GM19240 (cell line): ENCODE data around the gene MAGI2.

ENCODE experiments used
- DNase-seq: peaks from one replicate; pipeline ENCODE4 v3.0.0; 2011; ENCODE audit warnings: low spot score; ENCODE audit not compliant: insufficient read length

The MAGI2 gene

DNA sequence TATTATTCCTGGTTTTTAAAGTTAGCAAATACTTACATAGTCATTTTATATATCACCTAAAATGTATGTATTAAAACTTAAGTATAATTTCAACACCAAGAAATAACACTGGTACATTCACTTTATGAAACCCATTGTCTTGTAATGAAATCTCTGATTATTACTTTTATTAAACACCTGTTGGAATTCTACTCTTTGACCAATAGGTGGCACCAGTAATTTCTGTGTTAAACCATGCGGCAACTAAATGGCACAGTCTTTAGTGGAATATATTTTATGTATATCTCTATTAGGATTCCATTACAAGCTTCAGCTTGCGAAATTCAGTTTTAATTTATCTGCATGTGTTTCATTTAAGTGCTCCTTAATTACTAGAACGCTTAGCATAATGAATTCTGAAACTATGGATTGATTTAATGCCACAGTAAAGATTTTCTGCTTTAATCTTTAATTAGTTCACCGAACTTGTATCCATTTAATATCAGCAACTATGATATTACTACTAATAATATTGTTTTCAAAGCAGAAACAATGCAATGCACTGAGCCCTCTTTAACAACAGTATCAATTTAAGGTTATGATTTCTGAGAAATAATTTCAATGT, 181.3 kb downstream of the MAGI2 start:
- DNase-seq, result no peak

DNA sequence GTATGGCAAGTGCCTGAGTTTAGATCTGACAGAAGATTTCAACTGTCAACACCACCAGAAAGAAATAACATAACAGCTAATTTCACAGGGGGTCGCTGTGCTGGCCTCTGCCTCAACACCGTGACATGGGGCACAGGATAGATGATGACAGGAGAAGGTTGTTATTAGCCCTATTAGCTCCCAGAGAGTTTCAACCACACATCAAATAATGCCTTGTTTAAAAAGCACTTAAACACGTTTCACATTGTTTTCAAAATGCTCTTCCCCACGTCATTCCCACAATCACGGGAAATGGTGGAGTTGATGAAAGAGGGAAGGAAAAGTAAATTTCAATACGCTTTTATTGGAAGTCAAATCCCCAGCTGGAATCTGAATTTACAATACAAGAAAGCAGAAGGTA, 184.7 kb downstream of the MAGI2 start:
- no peak for DNase-seq

DNA sequence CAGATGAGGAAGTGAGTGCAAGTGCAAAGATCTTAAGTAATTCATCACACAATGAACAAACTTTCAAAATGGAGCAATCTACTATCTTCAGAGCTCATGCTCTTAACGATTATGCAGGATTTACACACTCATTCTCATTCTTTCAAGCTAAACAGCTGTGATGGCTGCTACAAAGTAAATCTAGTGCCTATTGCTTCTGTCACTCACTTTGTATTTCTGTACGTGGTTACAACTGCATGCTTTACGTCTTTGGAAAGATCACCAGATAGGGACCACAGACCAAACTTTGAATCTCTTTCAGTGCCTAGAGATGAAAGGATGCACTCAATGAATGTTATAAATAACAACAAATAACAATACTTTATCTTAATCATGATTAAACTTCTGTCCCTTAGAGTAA, 194.6 kb downstream of the MAGI2 start:
- no peak for DNase-seq

DNA sequence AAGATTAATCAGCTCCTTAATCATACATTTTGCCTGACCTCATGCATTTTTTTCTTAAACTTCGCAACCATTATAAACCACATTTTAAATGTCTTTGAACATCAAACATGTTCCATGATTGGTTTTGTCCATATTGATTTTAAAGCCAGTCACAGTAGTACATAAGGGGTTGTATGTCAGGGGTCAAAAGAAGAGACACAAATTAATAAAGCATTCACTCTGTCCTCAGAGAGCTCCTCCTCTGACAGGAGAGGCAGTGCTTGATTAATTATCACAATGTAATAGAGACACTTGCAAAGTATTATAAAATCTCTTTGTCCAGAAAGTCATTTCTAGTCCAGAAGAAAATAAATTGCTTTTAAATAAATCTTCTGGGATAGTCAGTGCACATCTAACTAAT, 195.5 kb downstream of the MAGI2 start:
- no peak for DNase-seq

DNA sequence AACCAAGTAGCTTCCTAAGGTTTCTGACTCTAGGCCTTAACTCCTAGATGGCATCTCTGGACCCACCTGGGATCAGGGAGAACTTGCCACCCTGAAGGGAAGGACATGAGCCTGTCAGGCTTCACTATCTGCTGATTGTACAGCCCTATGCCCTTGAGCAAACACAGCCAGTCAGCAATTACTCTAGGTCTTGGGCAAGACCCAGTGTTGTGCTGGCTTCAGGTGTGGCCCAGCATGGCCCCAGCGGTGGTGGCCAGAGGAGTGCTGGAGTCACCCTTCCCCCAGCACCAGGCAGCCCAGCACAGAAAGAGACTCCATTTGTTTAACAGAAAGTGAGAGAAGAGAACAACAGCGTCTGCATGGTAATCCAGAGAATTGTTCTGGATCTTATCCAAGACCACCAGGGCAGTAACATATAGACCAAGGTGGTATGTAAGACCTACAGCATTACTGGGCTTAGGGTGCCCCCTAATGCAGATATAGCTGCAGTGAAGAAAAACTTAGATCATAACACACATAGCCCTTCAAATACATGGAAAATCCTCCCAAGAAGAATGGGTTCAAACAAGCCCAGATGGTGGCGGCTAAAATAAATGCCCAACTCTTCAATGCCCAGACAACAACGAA, 207.7 kb downstream of the MAGI2 start:
- no peak for DNase-seq

DNA sequence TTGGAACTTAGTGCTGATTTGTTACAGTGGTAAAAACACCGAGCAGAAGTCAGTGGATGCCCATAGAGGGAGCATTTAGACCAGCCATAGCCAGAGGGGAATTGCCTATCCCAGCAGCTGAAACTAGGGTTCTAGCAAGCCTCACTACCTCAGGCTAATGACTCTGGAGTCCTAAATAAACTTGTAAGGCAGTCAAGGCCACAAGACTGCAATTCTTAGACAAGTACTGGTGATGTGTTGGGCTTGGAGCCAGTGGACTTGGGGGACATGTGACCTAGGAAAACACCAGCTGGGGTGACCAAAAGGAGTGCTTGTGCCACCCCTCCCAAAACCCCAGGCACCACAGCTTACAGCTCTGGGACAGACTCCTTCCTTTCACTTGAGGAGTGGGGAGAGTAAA, 209.0 kb downstream of the MAGI2 start:
- DNase-seq, result no peak

DNA sequence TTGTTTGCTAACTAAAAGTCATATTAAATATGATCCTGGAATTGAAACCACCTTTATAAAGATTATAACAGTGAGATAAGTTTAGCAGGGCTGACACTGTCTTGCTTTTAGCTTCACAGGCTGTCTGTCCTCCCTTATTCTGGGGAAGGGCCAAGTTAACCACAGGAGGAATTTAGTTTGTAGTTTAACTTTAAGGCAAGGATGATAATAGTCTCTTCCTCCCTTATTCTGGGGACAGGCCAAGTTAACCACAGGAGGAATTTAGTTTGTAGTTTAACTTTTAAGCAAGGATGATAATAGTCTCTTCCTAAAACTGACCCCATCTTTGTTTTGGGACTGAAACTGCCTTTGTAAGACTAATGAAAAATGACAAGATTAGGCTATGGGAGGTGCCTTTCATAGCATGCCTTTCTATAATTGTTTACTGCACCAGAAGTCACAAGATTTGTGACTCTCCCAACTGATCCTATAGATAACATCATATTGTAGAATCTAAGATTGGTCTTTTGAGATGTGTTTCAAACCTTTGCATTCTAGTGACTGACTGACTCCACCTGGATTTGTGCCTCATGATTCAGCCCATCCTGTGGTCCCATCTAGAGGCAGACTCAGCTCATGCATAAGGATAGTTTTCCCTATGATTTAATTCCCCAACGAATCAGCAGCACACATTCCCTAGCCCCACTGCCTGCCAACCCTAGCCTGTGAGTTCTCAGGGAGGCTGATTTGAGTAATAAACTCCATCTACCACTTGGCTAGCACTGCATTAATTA, 212.0 kb downstream of the MAGI2 start:
- DNase-seq, result no peak

DNA sequence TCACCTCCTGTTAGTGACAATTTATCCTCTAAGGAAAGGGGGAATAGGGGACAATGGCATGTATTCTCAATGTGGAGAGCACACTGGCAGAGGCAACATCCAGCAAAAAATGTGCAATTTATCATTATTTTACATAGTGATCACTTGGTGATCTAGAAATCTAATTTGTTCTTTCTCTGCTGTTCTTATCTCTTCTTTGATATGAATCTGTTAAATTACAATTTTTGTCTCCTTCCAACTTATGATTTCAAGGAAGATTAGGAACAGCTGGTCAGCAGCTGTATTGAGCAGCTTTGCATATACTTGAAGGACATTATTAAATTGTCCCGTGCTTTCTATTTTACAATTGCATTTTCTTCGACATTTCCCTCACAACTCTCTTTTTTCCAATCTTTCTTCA, 213.1 kb downstream of the MAGI2 start:
- no peak for DNase-seq

DNA sequence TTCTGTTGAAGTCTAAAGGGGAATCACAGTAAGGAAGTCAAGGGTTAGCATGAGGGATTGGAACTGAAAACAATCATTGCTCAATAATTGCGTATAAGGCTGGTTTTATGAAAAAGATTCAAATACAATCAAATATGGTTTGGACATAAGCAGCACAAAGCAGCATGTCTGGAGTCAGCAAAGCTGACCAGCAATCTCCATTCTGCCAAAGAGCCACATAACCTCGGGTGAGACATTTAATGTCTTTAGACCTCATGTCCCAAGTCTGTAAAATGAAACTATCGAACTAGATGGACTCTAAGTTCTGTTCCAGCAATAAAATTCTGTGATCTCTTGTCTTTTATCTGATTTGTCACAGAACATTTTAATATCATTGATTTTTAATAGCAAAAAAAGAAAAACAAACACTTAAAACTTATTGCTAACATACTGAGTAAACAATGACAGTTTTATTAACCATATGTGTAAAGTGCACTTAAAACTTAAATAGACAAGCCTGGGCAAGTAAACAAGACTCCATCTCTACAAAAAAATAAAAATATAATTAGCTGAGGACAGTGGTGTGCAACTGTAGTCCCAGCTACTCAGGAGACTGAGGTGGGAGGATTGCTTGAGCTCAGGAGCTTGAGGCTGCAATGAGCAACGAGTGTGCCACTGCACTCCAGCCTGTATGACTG, 217.0 kb downstream of the MAGI2 start:
- DNase-seq, result no peak

DNA sequence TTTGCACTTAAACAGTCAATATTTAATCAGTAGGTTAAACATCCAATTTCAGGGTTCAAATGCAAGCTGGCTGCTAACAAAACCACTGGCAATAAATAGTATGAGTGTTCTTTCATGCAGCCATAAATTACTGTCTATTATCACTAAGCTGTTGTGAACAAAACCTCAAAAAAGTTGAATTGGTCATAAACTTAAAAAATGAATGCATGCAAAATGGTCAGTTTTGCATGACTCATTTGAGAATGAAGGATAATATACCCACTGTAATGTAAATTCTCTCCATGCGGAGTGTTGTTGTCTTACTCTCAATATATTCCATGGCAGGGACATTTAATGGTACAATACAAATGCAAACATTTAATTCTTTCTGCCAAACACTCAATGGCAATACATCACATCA, 226.4 kb downstream of the MAGI2 start:
- DNase-seq, result no peak

DNA sequence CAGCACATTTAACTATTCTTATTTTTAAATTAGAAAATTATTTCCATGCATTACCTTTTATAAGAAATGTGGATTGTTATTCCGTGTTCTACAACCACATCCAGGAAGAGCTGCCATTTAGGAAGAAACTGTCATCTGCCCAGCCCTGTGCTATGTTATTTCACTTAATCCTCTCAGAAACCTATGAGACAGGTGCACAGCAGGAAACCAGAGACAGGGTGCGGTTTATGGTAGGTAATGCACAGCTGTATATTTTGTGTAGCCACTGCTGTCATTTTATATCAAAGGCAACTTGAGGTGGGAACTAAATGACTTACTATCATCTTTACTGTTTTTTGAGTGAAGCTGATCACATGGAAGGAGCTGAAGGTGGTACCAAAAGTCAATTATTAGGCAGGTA, 232.3 kb downstream of the MAGI2 start:
- no peak for DNase-seq

DNA sequence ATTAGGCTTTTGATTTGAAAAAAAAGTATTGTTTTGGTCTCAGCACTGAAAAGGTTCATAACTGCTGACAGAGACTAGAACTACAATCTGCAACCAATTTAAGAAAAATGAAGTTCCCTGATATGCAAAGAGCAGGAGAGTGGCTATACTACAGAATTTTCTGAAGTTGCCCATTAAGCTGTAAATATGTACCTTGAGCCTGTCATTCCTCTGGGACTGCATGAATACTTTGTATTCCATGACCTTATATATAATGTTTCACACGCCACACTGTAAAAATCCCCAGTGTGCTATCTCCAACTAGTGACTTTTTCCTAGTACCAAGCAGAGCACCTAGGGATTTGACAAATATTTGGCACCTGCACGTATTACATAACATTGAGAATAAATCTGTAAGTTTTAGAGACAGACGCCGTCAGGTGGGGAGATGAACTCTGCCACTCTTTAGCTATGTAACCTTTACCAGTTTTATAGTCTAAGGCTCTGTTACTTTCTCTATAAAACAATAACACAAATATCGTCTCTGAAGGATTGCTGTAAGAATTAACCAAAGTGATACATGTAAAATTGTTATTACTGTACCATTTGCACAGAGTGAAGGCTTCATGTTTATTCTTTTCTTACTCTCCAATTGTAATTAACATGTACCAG, 235.4 kb downstream of the MAGI2 start:
- no peak for DNase-seq

DNA sequence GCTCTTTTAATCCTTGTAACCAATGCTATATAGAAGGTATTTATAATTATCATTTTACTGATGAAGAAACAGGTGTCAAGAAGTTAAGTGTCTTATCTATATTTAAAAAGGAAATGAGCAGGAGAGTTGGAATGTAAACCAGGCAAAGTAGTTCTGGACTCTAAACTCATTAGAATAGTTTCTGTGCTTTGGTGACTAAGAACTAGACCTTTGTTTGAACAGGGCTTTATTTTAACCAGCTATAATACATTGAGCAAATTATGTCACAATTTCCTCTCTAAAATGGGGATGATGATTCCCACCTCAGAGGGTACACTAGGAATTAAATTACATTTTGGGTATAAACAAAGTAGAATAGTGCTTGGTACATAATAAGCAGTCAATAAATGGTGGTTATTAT, 236.0 kb downstream of the MAGI2 start:
- no peak for DNase-seq

DNA sequence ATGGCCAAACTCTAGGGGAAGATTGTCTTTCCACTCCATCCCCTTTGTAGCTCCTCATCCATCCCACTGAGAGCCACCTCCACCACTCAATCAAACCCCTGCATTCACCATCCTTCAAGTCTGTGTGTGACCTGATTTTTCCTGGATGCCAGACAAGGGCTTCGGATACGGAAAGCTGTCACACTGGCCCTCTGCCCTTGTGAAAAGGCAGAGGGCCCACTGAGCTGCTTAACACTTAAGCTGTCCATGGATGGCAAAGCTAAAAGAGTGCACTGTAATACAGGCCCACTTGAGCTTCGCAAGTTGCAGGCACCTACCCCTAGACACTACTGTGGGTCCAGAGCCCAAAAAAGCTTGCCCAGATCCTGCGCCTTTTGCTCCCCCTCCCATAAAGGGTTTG, 237.2 kb downstream of the MAGI2 start:
- no peak for DNase-seq

DNA sequence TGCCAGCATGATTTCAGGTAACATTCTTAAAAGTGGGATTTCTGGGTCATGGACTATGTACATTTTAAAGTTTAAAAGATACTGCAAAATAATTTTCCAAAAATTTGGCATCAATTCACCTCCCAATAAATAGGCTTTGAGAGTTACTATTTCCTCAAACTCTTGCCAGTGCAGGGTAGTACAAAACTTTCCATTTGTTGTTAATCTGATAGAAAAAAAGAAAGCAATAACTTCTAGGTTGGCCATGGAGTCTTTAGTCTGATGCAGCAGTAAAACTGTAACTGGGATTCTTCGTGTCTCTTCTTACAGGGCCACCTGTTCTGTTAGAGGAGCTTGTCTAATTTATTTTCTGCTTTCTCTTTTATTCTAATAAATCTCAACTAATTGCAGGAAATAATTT, 241.1 kb downstream of the MAGI2 start:
- DNase-seq, result no peak

DNA sequence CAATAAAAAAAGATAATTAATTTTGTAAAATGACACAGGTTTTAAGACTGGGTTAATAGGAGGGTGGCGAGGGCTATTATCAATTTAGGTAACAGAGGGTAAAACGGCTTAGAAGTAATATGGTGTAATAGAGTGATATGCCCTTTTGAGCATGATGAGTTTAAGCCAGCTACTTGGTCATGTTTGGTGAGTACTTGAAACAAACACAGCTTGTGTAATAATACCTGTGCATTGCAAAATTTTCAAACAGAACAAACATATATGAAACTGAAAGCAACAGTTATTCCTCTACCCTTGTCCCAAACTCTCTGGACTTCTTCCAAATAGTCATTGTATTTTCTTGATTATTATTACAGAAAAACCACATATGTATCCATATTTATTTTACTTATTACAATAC, 241.7 kb downstream of the MAGI2 start:
- DNase-seq, result no peak

DNA sequence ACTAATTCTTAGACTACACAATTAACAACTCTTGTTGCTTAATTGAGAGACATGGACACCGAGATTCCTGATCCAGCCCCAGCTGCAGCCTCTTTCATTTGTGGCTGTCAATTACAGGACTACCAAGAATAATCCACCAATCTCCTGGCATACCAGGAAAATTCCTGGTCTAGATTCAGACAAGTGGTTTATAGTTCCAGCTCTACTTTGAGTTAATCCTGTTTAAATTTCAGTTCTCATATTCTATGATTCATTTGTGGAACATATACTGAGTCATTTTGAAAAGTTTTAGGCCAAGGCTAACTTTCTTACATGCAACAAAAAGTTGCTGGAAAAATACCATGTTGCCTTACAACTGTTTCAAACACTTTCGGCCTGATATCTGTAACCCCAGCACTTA, 253.5 kb downstream of the MAGI2 start:
- DNase-seq, result no peak

DNA sequence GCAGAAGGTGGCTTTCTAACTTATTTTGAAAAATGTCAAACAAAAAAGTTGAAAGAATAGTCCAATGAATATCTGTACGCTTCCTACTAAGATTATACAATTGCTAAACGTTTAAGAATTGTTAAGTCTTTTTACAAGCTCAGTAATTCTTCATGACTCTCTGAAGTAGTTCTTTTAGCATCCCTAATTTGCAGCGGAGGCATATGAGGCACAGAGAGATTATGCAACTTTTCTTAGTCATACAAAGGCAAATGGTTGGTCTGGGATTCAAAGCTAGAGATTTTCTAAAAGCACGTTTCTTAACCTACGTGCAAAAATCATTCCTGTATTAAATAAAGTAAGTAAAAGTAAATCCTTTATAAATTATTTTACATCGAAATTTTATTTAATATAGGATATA, 254.2 kb downstream of the MAGI2 start:
- no peak for DNase-seq

DNA sequence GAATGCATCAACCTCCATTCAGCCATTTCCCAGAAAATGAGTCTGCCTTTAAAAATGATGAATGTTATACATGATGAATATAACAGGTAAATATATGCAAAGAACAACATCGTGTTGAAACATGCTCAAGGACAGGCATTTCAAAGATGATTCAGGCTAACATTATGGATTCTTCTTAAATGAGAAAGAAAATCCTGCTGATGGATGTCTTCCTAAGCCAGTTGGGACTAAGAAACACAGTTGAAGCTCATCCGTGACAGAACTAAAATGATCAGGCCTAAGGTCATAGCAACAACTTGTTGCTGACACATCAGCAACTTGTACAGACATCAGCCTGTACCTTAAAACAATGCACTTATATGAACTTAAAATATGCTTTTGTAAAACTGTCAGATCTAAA, 267.9 kb downstream of the MAGI2 start:
- no peak for DNase-seq

DNA sequence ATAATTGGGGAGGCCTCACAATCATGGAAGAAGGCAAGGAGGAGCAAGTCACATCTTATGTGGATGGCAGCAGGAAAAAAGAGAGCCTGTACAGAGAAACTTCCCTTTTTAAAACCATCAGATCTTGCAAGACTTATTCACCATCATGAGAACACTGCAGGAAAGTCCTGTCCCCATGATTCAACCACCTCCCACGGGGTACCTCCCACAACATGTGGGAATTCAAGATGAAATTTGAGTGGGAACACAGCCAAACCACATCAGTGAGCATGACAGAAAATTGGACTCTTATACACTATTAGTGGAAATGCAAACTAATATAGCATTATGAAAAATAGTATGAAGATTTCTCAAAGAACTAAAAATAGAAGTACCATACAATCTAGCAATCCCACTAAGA, 271.2 kb downstream of the MAGI2 start:
- DNase-seq, result no peak

DNA sequence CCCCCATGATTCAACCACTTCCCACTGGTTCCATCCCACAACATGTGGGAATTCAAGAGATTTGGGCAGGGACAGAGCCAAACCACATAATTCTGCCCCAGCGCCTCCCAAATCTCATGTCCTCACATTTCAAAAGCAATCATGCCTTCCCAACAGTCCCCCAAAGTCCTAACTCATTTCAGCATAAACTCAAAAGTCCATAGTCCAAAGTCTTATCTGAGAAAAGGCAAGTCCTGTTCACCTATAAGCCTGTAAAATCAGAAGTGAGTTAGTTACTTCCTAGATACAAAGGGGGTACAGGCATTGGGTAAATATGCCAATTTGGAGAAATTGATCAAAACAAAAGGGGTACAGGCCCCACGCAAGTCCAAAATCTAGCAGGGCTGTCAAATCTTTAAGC, 272.9 kb downstream of the MAGI2 start:
- no peak for DNase-seq
